SK-N-SH (cell line): Measurements from ENCODE around the gene MCTP1. TPM values are rescaled to one million over a fixed set of nuclear protein-coding genes. Genes with fewer than 3 reads are reported as not detected.

ENCODE experiments used
- CTCF ChIA-PET: fragments of 300-600, 350-600 bp; formaldehyde crosslinking; extraction: SDS; loops from one replicate; lab custom pipeline; 2021; lab: Yijun Ruan, JAX
- POLR2A ChIA-PET: fragments of 350-600 bp; sonication (Branson Sonifier 250); formaldehyde crosslinking; extraction: SDS; loops from one replicate; lab custom pipeline; 2020; ENCODE audit warnings: antibody characterized with exemption, inconsistent platforms; lab: Yijun Ruan, JAX
- DNase-seq: peaks from one replicate; pipeline ENCODE4 v3.0.0; 2012
- H2AFZ ChIP-seq: fragments of 200-600 bp; sonication (generic); 2 replicates; pipeline ENCODE4 v1.8.1; 2016; ENCODE audit warnings: antibody characterized with exemption, mild to moderate bottlenecking, low read depth
- H3F3A ChIP-seq: fragments of 200-600 bp; sonication (generic); replicated peaks from 2 replicates; pipeline ENCODE3; 2016; ENCODE audit warnings: antibody characterized with exemption, mild to moderate bottlenecking; ENCODE audit not compliant: insufficient read depth
- H3K27ac ChIP-seq, 2 experiments: fragments of 200-500 bp in 1 of 2; fragments of 200-600 bp in 1 of 2; sonication (Bioruptor generic) in 1 of 2; sonication (generic), shearing (Covaris generic) in 1 of 2; 2 replicates each; pipeline versions ENCODE4 v1.5.1 to v1.6.1; 2014 to 2016; ENCODE audit warnings: low read depth in 2 of 2, inconsistent platforms in 1 of 2, low read length in 1 of 2, mild to moderate bottlenecking in 1 of 2, mixed read lengths in 1 of 2
- H3K27me3 ChIP-seq: fragments of 200-600 bp; sonication (generic), shearing (Covaris generic); 2 replicates; pipeline ENCODE4 v1.6.1; 2016; ENCODE audit warnings: mixed run types; ENCODE audit not compliant: insufficient read depth
- H3K36me3 ChIP-seq, 2 experiments: fragments of 200-500 bp in 1 of 2; fragments of 200-600 bp in 1 of 2; sonication (Bioruptor generic) in 1 of 2; sonication (generic) in 1 of 2; replicated peaks in 1 of 2; 2 replicates each; pipeline versions ENCODE3 to v1.5.1; 2014 to 2016; ENCODE audit warnings: low read length in 1 of 2, mild to moderate bottlenecking in 1 of 2; ENCODE audit not compliant: insufficient read depth in 2 of 2, control insufficient read depth in 1 of 2
- H3K4me1 ChIP-seq, 2 experiments: fragments of 200-500 bp in 1 of 2; fragments of 200-600 bp in 1 of 2; sonication (Bioruptor generic) in 1 of 2; sonication (generic), shearing (Covaris generic) in 1 of 2; 2 replicates each; pipeline versions ENCODE4 v1.5.1 to v1.6.1; 2014 to 2016; ENCODE audit warnings: low read depth in 1 of 2, low read length in 1 of 2, mixed run types in 1 of 2; ENCODE audit not compliant: insufficient read depth in 2 of 2, control insufficient read depth in 1 of 2
- H3K4me2 ChIP-seq: fragments of 200-600 bp; sonication (generic), shearing (Covaris generic); 2 replicates; pipeline ENCODE4 v1.6.1; 2017; ENCODE audit warnings: mixed run types
- H3K4me3 ChIP-seq, 2 experiments: fragments of 200-500 bp in 1 of 2; fragments of 200-600 bp in 1 of 2; sonication (Bioruptor generic) in 1 of 2; sonication (generic), shearing (Covaris generic) in 1 of 2; 2 replicates each; pipeline versions ENCODE4 v1.5.1 to v1.8.1; 2014 to 2016; ENCODE audit warnings: low read depth in 2 of 2, inconsistent platforms in 1 of 2, low read length in 1 of 2, mild to moderate bottlenecking in 1 of 2, mixed read lengths in 1 of 2, moderate library complexity in 1 of 2
- H3K79me2 ChIP-seq: fragments of 200-600 bp; sonication (generic); 2 replicates; pipeline ENCODE4 v1.8.1; 2017; ENCODE audit warnings: mild to moderate bottlenecking; ENCODE audit not compliant: insufficient read depth
- H3K9ac ChIP-seq: fragments of 200-600 bp; sonication (generic); 2 replicates; pipeline ENCODE4 v1.6.1; 2017; ENCODE audit warnings: mixed run types
- H3K9me2 ChIP-seq: fragments of 200-600 bp; sonication (generic); 2 replicates; pipeline ENCODE4 v1.6.1; 2017; ENCODE audit warnings: mixed run types
- H3K9me3 ChIP-seq: fragments of 200-600 bp; sonication (generic); 2 replicates; pipeline ENCODE4 v1.6.1; 2017; ENCODE audit warnings: mixed run types, mild to moderate bottlenecking, moderate library complexity
- H4K20me1 ChIP-seq: fragments of 200-600 bp; sonication (generic); 2 replicates; pipeline ENCODE4 v1.6.1; 2017; ENCODE audit warnings: mild to moderate bottlenecking, mixed run types; ENCODE audit not compliant: insufficient read depth
- ELF1 ChIP-seq: IDR thresholded peaks from 2 replicates; pipeline ENCODE4 v1.4.0; 2012
- EP300 ChIP-seq, 2 experiments: IDR thresholded peaks; 2 replicates each; pipeline versions ENCODE4 v1.4.0 to v1.6.1; 2012; ENCODE audit warnings: borderline replicate concordance in 1 of 2, low read depth in 1 of 2, low read length in 1 of 2
- EZH2phosphoT487 ChIP-seq: fragments of 200-600 bp; sonication (generic); IDR thresholded peaks from 2 replicates; pipeline ENCODE4 v1.6.1; 2017; ENCODE audit warnings: low read depth, mixed run types, mild to moderate bottlenecking, antibody characterized with exemption, moderate library complexity, borderline replicate concordance
- FOXJ3 ChIP-seq: sonication (generic); formaldehyde crosslinking; IDR thresholded peaks from 2 replicates; pipeline ENCODE4 v1.5.1; 2020; ENCODE audit warnings: mild to moderate bottlenecking, missing genetic modification reagents
- IRF3 ChIP-seq: fragments of 150-350 bp; IDR thresholded peaks from 2 replicates; pipeline ENCODE4 v1.6.1; 2016; ENCODE audit warnings: mild to moderate bottlenecking, low read depth, low read length
- JUND ChIP-seq: IDR thresholded peaks from 2 replicates; pipeline ENCODE4 v1.4.0; 2012
- MEF2A ChIP-seq: IDR thresholded peaks from 2 replicates; pipeline ENCODE4 v1.4.0; 2012; ENCODE audit warnings: low read depth, borderline replicate concordance
- MXI1 ChIP-seq: IDR thresholded peaks from 2 replicates; pipeline ENCODE4 v1.6.1; 2012; ENCODE audit warnings: mild to moderate bottlenecking, low read depth, low read length, improper control_type of control experiment
- NFIC ChIP-seq: IDR thresholded peaks from 2 replicates; pipeline ENCODE4 v1.4.0; 2012; ENCODE audit warnings: borderline replicate concordance
- NRF1 ChIP-seq: IDR thresholded peaks from 2 replicates; pipeline ENCODE4 v1.6.1; 2012; ENCODE audit warnings: low read depth, mild to moderate bottlenecking, low read length
- SMC3 ChIP-seq: IDR thresholded peaks from 2 replicates; pipeline ENCODE4 v1.6.1; 2012; ENCODE audit warnings: low read depth, low read length, improper control_type of control experiment
- USF1 ChIP-seq: IDR thresholded peaks from 2 replicates; pipeline ENCODE4 v1.4.0; 2012; ENCODE audit warnings: low read depth, borderline replicate concordance
- ZBTB33 ChIP-seq: IDR thresholded peaks from 2 replicates; pipeline ENCODE4 v1.4.0; 2012; ENCODE audit warnings: low read depth, borderline replicate concordance
- WGBS: methylation state at CpG from one replicate; pipeline ENCODE4 v1.1.6; 2017; ENCODE audit warnings: low lambda C conversion rate; 5-methylcytosine and 5-hydroxymethylcytosine counted together
- polyA plus RNA-seq, 3 experiments: library from polyadenylated mRNA; depleted of rRNA; stranded (reverse); fragments of >200 nt; gene quantifications; 2 replicates each; pipeline ENCODE4 v1.2.3, GENCODE V29; 2012
- TF ChIP-seq, protein P1 (sequence below): IDR thresholded peaks from 2 replicates; pipeline ENCODE4 v1.4.0; 2012; ENCODE audit warnings: low read depth
- TF ChIP-seq, protein P2 (sequence below): fragments of 200-600 bp; sonication (generic); IDR thresholded peaks from 2 replicates; pipeline ENCODE4 v1.6.1; 2017; ENCODE audit warnings: antibody characterized with exemption, mild to moderate bottlenecking, moderate library complexity
- TF ChIP-seq, protein P3 (sequence below): IDR thresholded peaks from 2 replicates; pipeline ENCODE4 v1.6.1; 2012; ENCODE audit warnings: mild to moderate bottlenecking, low read depth, low read length, moderate library complexity
- TF ChIP-seq, protein P4 (sequence below): fragments of 150-350 bp; IDR thresholded peaks from 2 replicates; pipeline ENCODE4 v1.6.1; 2017; ENCODE audit warnings: antibody characterized with exemption, low read length, low read depth, borderline replicate concordance
- TF ChIP-seq, protein P5 (sequence below): IDR thresholded peaks from 2 replicates; pipeline ENCODE4; 2012

Gene MCTP1
- polyA plus RNA-seq, 1 of the 3 experiments (the other 2 are of a cell fraction), result 0.53 TPM

DNA sequence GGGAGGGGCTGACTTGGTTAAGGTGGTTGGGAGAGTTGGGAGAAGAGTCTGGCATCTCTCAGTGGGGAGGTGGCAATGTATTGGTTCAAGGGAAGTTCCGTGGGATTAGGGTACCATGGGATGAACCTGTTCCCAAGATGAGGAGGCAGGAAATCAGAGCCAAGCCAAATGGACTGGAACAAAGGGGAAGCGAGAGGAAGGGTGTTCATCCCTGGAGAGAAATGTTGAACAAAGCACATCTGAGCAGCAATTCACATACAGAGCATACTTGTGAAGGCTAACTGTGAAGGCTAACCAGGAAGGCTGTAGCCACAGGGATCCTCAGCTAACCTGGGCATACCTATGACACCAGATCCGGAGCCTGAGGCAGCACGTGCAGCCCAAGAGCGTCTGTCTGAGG is 214.0 kb downstream of the MCTP1 start (continued):
- TF ChIP-seq NFIC (no peak), SMC3 (no peak), ELF1 (no peak), MEF2A (no peak)

DNA sequence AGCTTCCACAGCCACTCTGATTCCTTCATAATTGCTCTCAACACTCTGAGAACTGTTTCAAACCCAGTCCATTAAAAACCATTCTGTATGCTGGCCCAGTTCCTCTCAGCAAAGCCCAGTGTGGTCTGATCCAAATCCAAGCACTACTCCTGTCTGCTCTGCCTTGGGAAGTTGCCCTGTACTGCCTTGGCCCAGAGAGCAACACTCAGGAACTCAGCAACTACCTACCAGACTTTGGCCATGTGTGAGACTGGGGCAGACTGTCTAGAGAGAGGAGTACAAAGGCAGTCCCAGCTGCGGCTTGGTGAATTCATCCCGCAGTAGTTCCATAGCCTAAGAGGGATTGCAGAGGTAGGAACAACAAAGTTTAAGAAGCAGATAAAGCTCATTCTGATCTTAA is 214.4 kb downstream of the MCTP1 start:
- Histone ChIP-seq H3K4me1 (no peaks in the 10 kb centered on the region; a peak in 1 of 4 replicates), H3K36me3 (no peaks in the 10 kb centered on the region), H3K79me2 (no peaks in the 10 kb centered on the region), H3K27ac (no peak overlapping the region), H3F3A (no peaks in the 10 kb centered on the region), H3K27me3 (no peaks in the 10 kb centered on the region), H3K9ac (no peak overlapping the region), H3K4me3 (no peak overlapping the region), H3K9me2 (no peaks in the 10 kb centered on the region), H2AFZ (no peak overlapping the region), H3K9me3 (no peaks in the 10 kb centered on the region), H3K4me2 (no peak overlapping the region), H4K20me1 (no peaks in the 10 kb centered on the region)
- TF ChIP-seq, protein P1, sequence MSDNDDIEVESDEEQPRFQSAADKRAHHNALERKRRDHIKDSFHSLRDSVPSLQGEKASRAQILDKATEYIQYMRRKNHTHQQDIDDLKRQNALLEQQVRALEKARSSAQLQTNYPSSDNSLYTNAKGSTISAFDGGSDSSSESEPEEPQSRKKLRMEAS, result no peak
- TF ChIP-seq NRF1, result no peak
- no peak for TF ChIP-seq EZH2phosphoT487
- TF ChIP-seq MXI1, result no peak
- no peak for TF ChIP-seq JUND
- TF ChIP-seq FOXJ3 (CRISPR knock-in tag), result no peak
- no peak for TF ChIP-seq IRF3
- TF ChIP-seq, protein P2, sequence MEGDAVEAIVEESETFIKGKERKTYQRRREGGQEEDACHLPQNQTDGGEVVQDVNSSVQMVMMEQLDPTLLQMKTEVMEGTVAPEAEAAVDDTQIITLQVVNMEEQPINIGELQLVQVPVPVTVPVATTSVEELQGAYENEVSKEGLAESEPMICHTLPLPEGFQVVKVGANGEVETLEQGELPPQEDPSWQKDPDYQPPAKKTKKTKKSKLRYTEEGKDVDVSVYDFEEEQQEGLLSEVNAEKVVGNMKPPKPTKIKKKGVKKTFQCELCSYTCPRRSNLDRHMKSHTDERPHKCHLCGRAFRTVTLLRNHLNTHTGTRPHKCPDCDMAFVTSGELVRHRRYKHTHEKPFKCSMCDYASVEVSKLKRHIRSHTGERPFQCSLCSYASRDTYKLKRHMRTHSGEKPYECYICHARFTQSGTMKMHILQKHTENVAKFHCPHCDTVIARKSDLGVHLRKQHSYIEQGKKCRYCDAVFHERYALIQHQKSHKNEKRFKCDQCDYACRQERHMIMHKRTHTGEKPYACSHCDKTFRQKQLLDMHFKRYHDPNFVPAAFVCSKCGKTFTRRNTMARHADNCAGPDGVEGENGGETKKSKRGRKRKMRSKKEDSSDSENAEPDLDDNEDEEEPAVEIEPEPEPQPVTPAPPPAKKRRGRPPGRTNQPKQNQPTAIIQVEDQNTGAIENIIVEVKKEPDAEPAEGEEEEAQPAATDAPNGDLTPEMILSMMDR, result no peak
- TF ChIP-seq, protein P3, sequence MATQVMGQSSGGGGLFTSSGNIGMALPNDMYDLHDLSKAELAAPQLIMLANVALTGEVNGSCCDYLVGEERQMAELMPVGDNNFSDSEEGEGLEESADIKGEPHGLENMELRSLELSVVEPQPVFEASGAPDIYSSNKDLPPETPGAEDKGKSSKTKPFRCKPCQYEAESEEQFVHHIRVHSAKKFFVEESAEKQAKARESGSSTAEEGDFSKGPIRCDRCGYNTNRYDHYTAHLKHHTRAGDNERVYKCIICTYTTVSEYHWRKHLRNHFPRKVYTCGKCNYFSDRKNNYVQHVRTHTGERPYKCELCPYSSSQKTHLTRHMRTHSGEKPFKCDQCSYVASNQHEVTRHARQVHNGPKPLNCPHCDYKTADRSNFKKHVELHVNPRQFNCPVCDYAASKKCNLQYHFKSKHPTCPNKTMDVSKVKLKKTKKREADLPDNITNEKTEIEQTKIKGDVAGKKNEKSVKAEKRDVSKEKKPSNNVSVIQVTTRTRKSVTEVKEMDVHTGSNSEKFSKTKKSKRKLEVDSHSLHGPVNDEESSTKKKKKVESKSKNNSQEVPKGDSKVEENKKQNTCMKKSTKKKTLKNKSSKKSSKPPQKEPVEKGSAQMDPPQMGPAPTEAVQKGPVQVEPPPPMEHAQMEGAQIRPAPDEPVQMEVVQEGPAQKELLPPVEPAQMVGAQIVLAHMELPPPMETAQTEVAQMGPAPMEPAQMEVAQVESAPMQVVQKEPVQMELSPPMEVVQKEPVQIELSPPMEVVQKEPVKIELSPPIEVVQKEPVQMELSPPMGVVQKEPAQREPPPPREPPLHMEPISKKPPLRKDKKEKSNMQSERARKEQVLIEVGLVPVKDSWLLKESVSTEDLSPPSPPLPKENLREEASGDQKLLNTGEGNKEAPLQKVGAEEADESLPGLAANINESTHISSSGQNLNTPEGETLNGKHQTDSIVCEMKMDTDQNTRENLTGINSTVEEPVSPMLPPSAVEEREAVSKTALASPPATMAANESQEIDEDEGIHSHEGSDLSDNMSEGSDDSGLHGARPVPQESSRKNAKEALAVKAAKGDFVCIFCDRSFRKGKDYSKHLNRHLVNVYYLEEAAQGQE, result no peak
- no peak for TF ChIP-seq USF1
- TF ChIP-seq, protein P4, sequence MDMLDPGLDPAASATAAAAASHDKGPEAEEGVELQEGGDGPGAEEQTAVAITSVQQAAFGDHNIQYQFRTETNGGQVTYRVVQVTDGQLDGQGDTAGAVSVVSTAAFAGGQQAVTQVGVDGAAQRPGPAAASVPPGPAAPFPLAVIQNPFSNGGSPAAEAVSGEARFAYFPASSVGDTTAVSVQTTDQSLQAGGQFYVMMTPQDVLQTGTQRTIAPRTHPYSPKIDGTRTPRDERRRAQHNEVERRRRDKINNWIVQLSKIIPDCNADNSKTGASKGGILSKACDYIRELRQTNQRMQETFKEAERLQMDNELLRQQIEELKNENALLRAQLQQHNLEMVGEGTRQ, result no peak
- no peak for TF ChIP-seq ZBTB33
- TF ChIP-seq, protein P5, sequence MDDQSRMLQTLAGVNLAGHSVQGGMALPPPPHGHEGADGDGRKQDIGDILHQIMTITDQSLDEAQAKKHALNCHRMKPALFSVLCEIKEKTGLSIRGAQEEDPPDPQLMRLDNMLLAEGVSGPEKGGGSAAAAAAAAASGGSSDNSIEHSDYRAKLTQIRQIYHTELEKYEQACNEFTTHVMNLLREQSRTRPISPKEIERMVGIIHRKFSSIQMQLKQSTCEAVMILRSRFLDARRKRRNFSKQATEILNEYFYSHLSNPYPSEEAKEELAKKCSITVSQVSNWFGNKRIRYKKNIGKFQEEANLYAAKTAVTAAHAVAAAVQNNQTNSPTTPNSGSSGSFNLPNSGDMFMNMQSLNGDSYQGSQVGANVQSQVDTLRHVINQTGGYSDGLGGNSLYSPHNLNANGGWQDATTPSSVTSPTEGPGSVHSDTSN, result no peak
- no peak for TF ChIP-seq EP300 (IDR thresholded peaks at IDR 0.05; ENCODE audit: borderline replicate concordance in 1 of 2, low read depth in 1 of 2, low read length in 1 of 2)
- ChIA-PET CTCF (no interaction called here), POLR2A (no interaction called here)
- 82% methylated on average over 2 of the region's 2 CpGs for WGBS
- DNase-seq, result no peak
